ENCODE data around the gene NCAPG.
A peak's percentile ranks its signal among the peaks of the same experiment; 100 is the strongest.
"Not testable (repeated sequence)": the region's sequence is repeated elsewhere in the genome, so short reads cannot be mapped to it uniquely, and the experiment has no call there.

The NCAPG gene

DNA sequence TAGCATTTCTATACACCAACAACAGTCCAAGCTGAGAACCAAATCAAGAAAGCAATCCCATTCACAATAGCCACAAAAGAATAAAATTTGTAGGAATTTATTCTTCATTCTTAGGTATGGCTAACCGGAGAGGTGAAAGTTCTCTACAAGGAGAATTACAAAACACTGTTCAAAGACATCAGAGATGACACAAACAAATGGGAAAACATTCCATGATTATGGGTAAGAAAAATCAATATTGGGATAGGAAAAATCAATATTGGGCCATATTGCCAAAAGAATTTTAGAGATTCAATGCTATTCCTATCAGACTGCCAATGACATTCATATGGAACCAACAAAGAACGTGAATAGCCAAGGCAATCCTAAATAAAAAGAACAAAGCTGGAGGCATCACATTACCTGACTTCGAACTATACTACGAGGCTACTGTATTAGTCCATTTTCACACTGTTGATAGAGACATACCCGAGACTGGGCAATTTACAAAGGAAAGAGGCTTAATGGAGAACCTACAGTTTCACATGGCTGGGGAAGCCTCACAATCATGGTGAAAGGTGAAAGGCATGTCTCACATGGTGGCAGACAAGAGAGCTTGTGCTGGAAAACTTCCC is 49.1 kb downstream of the NCAPG start:
- no peak for DNase-seq

GRCh38 chr4:17861906-17862305 is 51.1 kb downstream of the NCAPG start:
- in situ Hi-C loops (cut with HindIII; ENCODE audit: low pct_ligation_motif_present, low pct_unique_long_range_greater_than_20kb, low sequenced_read_pairs); DNase-seq: not testable (repeated sequence)

More for the DNA sequence above, 49.1 kb downstream of the NCAPG start:
- in situ Hi-C loops (cut with HindIII; ENCODE audit: low pct_ligation_motif_present, low pct_unique_long_range_greater_than_20kb, low sequenced_read_pairs), result no loop called here

DNA sequence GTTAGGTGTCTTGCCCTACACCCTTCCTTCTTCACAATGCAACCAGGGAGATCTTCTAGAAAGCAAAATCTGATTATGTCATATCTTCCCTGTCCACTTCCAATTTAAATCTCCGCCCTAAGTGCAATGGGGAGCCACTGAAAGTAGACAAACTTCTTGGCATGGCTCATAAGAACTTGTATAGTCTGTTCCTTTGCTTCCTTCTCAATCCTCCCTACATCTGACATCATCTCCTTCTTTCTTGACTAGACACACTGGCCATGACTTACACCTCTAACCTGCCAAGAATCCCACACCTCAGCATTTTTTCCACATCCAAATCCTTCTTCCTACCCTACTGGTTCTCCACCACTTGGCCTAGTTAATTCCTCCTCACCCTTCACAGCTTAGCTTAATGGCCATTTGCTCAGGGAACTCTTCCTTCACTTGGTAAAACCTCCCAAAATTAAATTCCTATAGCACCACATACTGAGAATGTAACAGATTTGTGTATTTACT is 55.1 kb downstream of the NCAPG start:
- DNase-seq, result no peak
- in situ Hi-C loops (cut with HindIII; ENCODE audit: low pct_ligation_motif_present, low pct_unique_long_range_greater_than_20kb, low sequenced_read_pairs), result no loop called here

GRCh38 chr4:17866810-17867209 is 56.0 kb downstream of the NCAPG start:
- no peak for DNase-seq
- in situ Hi-C loops (cut with HindIII; ENCODE audit: low pct_ligation_motif_present, low pct_unique_long_range_greater_than_20kb, low sequenced_read_pairs), result no loop called here

DNA sequence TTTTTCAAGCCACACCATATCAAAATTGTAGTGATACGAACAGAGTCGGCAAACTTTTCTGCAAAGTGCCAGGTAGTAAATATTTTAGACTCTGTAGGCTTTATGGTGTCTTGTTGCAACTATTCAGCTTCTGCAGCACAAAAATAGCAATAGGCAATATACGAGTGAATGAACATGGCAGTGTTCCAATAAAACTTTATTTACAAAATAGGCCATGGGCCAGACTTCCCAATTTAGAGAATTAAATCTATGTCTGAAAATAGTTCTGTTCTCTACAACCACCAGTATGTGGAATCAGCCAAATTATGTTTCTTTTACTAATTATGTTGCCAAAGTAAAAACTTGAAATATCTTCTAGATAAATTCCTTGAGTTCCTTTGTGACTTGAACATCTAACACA is 56.5 kb downstream of the NCAPG start:
- in situ Hi-C loops (cut with HindIII; ENCODE audit: low pct_ligation_motif_present, low pct_unique_long_range_greater_than_20kb, low sequenced_read_pairs), result no loop called here
- no peak for DNase-seq

- in situ Hi-C loops (cut with HindIII; ENCODE audit: low pct_ligation_motif_present, low pct_unique_long_range_greater_than_20kb, low sequenced_read_pairs), result no loop called here
- no peak for DNase-seq
Measured at GRCh38 chr4:17869327-17869726, 58.5 kb downstream of the NCAPG start.

- no peak for DNase-seq
- in situ Hi-C loops (cut with HindIII; ENCODE audit: low pct_ligation_motif_present, low pct_unique_long_range_greater_than_20kb, low sequenced_read_pairs), result no loop called here
Measured at GRCh38 chr4:17875402-17876070, 64.8 kb downstream of the NCAPG start.

DNA sequence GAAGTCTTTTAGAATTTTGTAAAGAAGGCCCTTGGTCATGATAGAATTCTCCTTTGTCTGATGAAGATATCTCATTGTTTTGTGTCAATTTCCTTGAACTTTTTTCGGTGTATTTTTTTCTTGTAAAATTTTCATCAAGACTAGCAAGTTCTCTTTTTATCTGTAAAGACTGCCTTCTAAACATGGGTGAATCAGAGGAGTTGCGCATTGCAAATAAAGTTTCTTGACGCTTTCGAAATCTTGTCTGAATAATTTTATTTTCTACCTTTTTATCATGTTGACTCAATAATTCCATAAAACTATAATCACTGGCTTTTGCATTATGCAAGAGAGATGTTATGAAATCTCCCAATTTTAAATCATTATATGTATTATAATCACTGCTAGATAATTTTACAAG is 66.2 kb downstream of the NCAPG start:
- in situ Hi-C loops (cut with HindIII; ENCODE audit: low pct_ligation_motif_present, low pct_unique_long_range_greater_than_20kb, low sequenced_read_pairs), result no loop called here
- DNase-seq, result no peak

DNA sequence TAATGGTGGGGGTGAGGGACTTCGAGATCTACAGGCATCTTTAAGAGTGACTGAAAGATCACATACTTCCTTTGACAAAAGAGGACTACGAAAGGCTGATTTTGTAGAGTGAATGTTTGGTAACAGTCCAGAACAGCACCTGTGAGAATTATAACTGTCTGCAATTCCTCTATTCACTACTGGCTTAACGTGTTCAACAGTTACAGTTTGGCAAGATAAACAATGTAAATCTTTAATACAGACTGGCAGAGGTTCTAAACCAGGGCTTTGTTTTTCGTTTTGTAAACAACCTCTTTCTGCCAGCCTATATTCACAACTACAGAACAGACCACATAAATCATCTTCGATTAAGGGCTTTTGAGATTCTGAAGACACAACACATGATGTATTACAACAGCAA is 66.9 kb downstream of the NCAPG start:
- DNase-seq, result no peak
- in situ Hi-C loops (cut with HindIII; ENCODE audit: low pct_ligation_motif_present, low pct_unique_long_range_greater_than_20kb, low sequenced_read_pairs), result no loop called here

DNA sequence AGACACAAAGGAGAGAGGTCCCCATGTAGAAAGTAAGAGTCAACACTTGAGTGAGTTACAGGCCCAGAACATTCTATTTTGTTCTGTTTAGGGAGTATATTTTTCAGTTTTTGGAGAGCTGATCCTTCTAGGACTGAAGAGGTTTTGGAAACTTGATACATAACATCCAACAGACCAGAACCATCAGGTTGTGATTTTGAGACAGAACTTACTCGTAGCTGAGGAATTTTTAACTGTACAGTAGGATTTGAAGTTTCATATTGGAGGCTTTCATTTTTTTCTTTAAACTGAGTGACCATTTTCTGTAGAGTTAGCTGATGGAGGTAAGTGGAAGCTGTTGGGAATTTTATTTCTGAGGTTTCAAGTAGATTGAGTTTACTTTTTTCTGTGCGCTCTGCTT is 73.3 kb downstream of the NCAPG start:
- in situ Hi-C loops (cut with HindIII; ENCODE audit: low pct_ligation_motif_present, low pct_unique_long_range_greater_than_20kb, low sequenced_read_pairs), result no loop called here

GRCh38 chr4:17884511-17884910 is 73.7 kb downstream of the NCAPG start:
- no peak for DNase-seq
- in situ Hi-C loops (cut with HindIII; ENCODE audit: low pct_ligation_motif_present, low pct_unique_long_range_greater_than_20kb, low sequenced_read_pairs), result no loop called here

More for the DNA sequence above, 73.3 kb downstream of the NCAPG start:
- DNase-seq, result peak; percentile 3

GRCh38 chr4:17889692-17890091 is 78.9 kb downstream of the NCAPG start:
- in situ Hi-C loops (cut with HindIII; ENCODE audit: low pct_ligation_motif_present, low pct_unique_long_range_greater_than_20kb, low sequenced_read_pairs), result no loop called here
- DNase-seq, result no peak

DNA sequence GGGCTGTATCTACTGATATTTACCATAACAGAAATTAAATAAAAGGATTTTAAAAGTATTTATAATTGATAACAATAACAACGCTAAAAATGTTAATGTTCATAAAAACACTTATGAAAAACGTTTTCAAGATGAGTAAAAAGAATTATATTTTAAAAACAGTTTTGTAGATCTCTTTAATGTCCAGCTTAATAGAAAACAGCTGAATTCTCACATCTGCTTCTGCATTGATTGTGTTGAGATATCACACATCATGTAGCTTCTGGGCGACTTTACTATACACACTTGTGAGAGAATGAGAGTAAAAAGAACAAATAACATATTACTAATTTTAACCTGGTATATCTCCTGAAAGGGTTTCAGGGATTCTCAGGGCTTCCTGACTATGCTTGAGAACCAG is 83.6 kb downstream of the NCAPG start:
- in situ Hi-C loops (cut with HindIII; ENCODE audit: low pct_ligation_motif_present, low pct_unique_long_range_greater_than_20kb, low sequenced_read_pairs), result no loop called here
- DNase-seq, result no peak

Measured in ACHN (cell line).